Epithelial cell of alveolus of lung (primary cell): ENCODE data around the gene MAP2K6. TPM values are rescaled to one million over a fixed set of nuclear protein-coding genes. Genes with fewer than 3 reads are reported as not detected.

Experiments
- total RNA-seq: library from RNA; depleted of rRNA; stranded (reverse); fragments of >200 nt; gene quantifications from 2 replicates; pipeline ENCODE4 v1.2.1, GENCODE V29; 2015

The MAP2K6 gene
- 2.2 and 2.5 TPM in 2 replicates for total RNA-seq

DNA sequence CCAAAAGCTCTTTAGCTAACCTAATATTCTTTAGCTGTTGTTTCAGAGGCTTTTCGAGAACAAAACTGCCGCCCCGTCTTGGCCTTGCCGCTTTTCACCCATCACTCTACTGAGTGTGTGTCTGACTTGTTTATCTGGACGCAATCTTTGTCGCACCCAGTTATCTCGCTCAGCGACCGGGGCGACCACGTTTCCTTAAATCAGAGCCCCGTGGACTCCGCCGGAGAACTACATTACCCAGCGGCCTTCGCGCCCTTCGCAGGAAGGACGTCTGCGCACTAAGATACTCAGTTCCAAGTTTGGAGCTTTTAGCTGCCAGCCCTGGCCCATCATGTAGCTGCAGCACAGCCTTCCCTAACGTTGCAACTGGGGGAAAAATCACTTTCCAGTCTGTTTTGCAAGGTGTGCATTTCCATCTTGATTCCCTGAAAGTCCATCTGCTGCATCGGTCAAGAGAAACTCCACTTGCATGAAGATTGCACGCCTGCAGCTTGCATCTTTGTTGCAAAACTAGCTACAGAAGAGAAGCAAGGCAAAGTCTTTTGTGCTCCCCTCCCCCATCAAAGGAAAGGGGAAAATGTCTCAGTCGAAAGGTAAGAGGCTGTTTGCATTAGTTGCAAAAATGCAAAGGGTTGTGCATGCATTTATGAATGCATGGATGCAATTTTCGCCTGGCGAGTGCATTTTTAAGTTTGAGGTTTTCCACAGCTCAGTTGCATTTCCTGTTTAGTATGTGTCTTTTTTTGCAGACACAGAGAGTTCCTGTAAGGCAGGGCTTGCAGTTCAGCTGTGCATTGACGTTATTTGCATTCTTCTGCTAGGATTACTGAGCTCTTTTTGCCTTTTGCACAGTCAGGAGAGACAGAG lies at the start of gene MAP2K6:
Gene MAP2K6, plus strand, starts transcription at position 290 of the 867 bp plus-strand sequence. Its CDS starts 288 bp downstream, at position 578.

Other genes with a start within 250 kb of the MAP2K6 start
- gene ABCA10, start 185.9 kb upstream of the MAP2K6 start, total RNA-seq, result 0.96 and 1.2 TPM in 2 replicates
- 6.0 and 7.5 TPM in 2 replicates for gene ABCA5, start 87.6 kb upstream of the MAP2K6 start, total RNA-seq